ENCODE measurements around the gene LIPC.

Gene LIPC

DNA sequence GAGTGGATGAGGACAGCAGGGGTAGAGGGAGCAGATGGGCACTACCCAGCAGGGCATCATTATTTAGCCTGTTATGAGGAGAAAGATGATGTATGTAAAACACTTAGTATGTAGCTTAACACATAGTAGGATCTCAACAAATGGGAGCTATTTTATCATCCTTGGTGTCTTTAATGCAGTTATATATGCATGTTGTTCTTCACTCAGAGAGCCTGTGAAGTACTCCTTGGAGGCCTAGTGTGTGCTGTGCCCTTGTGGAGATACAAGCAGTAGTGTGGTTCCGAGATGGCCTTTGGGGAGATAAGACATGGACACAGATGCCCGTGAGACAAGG, 124.2 kb downstream of the LIPC start:
- in situ Hi-C loops (cut with MboI; ENCODE audit: low pct_unique_long_range_greater_than_20kb, low sequenced_read_pairs), result no loop called here
- DNase-seq, result no peak

- in situ Hi-C loops (cut with MboI; ENCODE audit: low pct_unique_long_range_greater_than_20kb, low sequenced_read_pairs), result no loop called here
Measured at GRCh38 chr15:58556541-58556940, 124.8 kb downstream of the LIPC start.

DNA sequence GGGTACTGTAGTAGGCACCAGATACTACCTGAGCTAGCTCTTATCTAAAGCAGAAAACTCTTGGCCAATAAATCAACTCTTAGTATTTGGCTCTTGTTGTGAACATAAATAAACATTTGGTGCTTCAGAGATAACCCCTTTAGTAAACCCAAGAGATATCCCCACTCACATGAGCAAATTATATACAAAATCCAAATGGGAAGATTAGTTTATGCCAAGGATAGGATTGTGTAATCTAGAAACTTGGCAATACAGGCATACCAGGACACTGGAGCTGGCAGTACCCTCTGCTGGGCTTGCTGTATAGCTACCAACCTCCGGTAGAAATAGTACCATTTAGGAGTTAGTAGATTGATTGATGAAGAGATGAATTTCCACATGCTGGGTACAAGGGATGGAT, 127.0 kb downstream of the LIPC start:
- in situ Hi-C loops (cut with MboI; ENCODE audit: low pct_unique_long_range_greater_than_20kb, low sequenced_read_pairs), result no loop called here
- DNase-seq, result no peak

More at GRCh38 chr15:58556541-58556940, 124.8 kb downstream of the LIPC start:
- DNase-seq, result no peak

DNA sequence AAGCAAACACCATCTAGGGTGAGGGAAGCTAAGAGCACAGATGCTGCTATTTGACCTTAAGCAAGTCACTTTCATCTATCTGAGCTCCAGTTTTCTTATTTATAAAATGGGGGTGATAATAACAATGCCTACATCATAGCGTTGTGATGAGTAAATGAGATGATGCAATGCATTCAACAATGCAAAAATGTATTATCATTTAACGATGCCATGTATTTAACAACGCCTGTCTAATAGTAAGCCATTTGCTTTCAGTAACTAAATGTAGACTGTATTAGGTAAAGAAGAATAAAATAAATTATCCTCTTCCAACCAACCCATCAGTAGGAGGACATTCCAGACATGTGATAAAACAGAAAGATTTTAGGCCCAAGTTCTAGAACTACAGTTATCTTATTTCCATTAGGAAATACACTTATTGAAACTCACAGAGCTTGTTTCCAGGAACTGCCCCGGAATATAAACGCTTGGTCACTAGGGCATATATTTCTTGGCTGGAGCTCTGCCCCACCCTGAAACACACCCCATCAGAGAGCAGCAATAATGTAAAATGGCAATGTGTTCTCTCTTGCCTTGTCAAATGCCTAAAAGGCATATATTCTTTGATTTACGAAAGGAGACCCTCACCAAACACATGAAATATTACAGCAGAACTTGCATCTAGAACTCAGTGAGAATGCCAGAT, 128.3 kb downstream of the LIPC start:
- DNase-seq, result no peak

GRCh38 chr15:58561321-58561720, 129.5 kb downstream of the LIPC start:
- DNase-seq, result no peak
- in situ Hi-C loops (cut with MboI; ENCODE audit: low pct_unique_long_range_greater_than_20kb, low sequenced_read_pairs), result no loop called here

More for the DNA sequence above, 128.3 kb downstream of the LIPC start:
- in situ Hi-C loops (cut with MboI; ENCODE audit: low pct_unique_long_range_greater_than_20kb, low sequenced_read_pairs), result no loop called here

DNA sequence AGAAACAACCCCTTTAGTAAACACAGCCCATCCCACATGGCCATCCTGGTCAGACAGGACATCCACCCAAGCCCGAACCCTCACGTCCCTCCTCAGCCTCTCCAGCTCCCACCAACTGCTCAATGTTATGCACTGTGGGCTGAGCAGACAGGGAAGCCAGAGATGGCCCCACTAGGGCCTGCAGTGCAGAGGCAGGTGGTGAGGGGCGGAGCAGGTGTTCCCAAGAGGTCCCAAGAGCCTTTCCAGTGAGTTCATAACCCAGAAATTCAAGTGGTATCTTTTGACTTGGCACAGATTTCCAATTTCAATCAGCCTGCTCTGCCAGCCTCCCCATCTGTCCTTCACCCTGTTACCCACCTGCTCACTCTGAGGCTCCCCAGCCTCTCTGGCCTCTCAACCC, 130.3 kb downstream of the LIPC start:
- in situ Hi-C loops (cut with MboI; ENCODE audit: low pct_unique_long_range_greater_than_20kb, low sequenced_read_pairs), result no loop called here
- DNase-seq, result no peak

GRCh38 chr15:58564981-58565380, 133.2 kb downstream of the LIPC start:
- DNase-seq, result no peak
- in situ Hi-C loops (cut with MboI; ENCODE audit: low pct_unique_long_range_greater_than_20kb, low sequenced_read_pairs), result no loop called here

DNA sequence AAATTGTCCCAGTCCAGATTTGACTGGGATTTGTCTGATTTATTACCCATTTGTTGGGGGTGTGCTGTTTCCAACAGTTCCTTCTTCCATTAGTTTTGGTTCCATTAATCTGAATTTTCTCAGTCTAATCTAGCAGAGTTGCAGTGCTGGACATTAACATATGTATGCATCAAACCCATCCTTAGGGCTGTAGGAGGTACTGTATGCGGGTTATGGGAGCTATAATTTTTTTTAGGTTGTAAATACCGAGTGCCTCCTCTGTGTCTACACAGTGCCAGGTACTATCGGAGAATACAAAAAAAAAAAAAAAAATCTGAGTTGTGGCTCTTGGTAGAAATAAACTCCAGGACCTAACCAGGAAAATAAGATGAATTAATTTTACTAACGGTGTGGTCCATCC, 133.8 kb downstream of the LIPC start:
- no peak for DNase-seq
- in situ Hi-C loops (cut with MboI; ENCODE audit: low pct_unique_long_range_greater_than_20kb, low sequenced_read_pairs), result no loop called here

DNA sequence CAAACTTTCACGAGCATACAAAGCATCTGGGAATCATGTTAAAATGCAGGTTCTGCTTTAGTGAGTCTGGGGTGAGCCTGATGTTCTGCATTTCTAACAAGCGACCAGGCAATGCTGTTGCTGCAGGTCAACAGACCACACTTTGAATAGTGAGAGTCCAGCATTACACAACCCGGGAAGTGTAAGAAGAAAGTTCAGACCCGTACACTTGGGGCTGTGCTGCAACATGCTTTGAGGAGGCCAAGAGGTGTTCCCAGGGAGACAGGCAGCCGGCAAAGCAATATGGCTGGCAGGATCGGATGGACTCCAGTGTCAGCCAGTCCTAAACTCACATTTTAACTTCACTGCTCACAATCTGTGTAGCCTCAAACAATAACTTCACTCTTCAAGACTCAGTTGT, 134.2 kb downstream of the LIPC start:
- in situ Hi-C loops (cut with MboI; ENCODE audit: low pct_unique_long_range_greater_than_20kb, low sequenced_read_pairs), result no loop called here
- DNase-seq, result no peak

- peak; percentile 90 for DNase-seq
- in situ Hi-C loops (cut with MboI; ENCODE audit: low pct_unique_long_range_greater_than_20kb, low sequenced_read_pairs), result no loop called here
Measured at GRCh38 chr15:58568157-58568571, 136.4 kb downstream of the LIPC start.

DNA sequence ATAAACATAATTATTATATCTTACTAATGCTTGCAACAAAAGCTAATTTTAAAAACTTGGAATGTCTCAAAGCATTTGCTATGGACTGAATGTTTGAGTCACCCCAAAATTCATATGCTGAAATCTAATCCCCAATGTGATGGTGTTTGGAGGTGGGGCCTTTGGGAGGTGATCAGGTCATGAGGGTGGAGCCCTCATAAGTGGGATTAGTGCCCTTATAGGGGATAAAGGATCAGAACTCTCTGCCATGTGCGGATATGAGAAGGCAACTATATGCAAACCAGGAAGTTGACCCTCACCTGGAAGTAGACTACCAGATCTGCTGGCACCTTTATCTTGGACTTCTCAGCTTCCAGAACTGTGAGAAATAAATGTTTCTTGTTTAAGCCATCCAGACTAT, 137.7 kb downstream of the LIPC start:
- in situ Hi-C loops (cut with MboI; ENCODE audit: low pct_unique_long_range_greater_than_20kb, low sequenced_read_pairs), result no loop called here
- DNase-seq, result no peak

GRCh38 chr15:58571491-58571890, 139.7 kb downstream of the LIPC start:
- no peak for DNase-seq
- in situ Hi-C loops (cut with MboI; ENCODE audit: low pct_unique_long_range_greater_than_20kb, low sequenced_read_pairs), result no loop called here

- in situ Hi-C loops (cut with MboI; ENCODE audit: low pct_unique_long_range_greater_than_20kb, low sequenced_read_pairs), result no loop called here
- no peak for DNase-seq
Measured at GRCh38 chr15:58572521-58572920, 140.7 kb downstream of the LIPC start.

DNA sequence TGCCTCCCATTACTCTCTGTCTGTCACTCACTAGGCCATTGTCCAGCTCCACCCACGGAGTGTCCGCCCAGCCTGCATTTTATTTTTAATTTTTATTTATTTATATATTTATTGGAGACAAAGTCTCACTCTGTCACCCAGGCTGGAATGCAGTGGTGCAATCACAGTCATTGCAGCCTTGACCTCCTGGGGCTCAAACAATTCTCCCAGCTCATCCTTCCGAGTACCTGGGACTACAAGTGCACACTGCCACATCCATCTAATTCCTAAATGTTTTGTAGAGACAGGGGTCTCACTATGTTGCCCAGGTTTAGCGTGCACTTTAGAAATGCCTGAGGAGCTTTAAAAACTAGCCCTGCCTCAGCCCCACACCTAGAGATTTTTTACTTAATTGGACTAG, 141.5 kb downstream of the LIPC start:
- in situ Hi-C loops (cut with MboI; ENCODE audit: low pct_unique_long_range_greater_than_20kb, low sequenced_read_pairs), result no loop called here
- no peak for DNase-seq

DNA sequence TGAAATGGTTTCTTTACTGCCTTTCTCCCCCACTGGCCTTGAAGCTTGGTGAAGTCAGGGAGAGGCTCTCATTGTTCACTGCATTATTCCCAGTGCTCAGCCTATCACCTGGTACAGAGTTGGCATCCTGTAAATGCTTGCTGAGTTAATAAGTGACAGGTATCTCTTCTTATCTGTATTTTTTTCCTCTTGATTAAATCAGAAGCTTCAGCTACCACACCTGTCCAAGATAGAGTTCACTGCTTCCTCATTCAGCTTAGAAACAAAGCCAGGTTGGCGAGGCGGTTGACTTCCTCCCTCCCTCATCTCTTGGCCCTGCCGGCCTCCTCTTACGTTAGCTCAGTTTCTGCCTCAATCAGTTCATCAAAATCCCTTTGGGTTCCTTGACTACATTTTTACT, 142.8 kb downstream of the LIPC start:
- in situ Hi-C loops (cut with MboI; ENCODE audit: low pct_unique_long_range_greater_than_20kb, low sequenced_read_pairs), result no loop called here
- peak; percentile 48 for DNase-seq

- in situ Hi-C loops (cut with MboI; ENCODE audit: low pct_unique_long_range_greater_than_20kb, low sequenced_read_pairs), result no loop called here
Measured at GRCh38 chr15:58575045-58575786, 143.4 kb downstream of the LIPC start.

GRCh38 chr15:58576657-58577056, 144.9 kb downstream of the LIPC start:
- DNase-seq, result no peak
- in situ Hi-C loops (cut with MboI; ENCODE audit: low pct_unique_long_range_greater_than_20kb, low sequenced_read_pairs), result no loop called here

More at GRCh38 chr15:58575045-58575786, 143.4 kb downstream of the LIPC start:
- DNase-seq, result no peak

DNA sequence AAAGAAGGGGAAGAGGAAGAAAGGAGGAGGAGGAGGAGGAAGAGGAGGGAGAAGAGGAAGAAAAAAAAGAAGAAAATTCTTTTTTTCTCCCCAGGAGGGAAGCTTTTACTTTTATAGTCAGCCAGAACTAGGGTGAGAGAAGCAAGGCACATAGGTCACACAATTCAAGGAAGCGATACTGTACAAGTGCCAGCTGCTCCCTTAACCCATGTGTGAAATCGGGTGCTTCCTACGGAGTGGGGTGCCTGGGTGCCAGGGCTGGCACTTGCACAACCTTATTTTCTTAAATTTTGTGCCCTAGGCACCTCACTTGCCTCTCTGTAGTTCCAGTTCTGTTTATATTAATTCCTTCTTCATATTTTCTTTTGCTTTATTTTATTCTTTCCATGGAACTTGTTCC, 150.4 kb downstream of the LIPC start:
- no peak for DNase-seq
- in situ Hi-C loops (cut with MboI; ENCODE audit: low pct_unique_long_range_greater_than_20kb, low sequenced_read_pairs), result no loop called here

- no peak for DNase-seq
- in situ Hi-C loops (cut with MboI; ENCODE audit: low pct_unique_long_range_greater_than_20kb, low sequenced_read_pairs), result no loop called here
Measured at GRCh38 chr15:58583171-58583908, 151.5 kb downstream of the LIPC start.

DNA sequence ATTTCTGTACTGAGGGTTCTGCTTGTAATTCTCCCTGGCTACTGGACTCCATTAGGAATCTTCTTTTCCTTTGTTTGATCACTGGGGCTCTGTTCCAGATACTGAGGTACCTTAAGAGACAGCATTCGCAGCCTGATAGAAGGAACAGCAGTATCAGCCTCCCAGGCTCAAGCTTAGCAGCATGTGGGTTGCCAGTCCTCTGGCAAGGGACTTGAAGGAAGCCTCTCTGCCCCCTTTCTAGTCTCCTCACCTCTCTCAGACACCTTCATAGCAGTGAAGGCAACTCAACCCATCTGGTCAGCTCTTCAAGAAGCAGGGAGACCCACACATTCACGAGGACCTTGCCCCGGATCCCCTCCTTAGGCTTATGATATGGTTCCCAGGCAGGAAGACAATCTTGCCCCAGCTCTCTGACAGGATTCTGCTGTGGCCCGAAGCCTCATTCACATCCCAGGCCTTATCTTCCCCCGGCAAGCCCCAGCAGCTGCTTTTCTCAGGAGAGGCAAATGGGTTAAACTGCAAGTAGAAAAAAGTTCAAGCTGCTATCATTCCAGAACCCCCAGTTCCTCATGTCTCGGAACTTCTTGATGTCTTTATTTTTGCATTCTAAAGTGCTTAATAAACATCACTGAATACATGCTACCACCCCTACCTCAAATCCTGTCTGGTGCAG, 153.1 kb downstream of the LIPC start:
- in situ Hi-C loops (cut with MboI; ENCODE audit: low pct_unique_long_range_greater_than_20kb, low sequenced_read_pairs), result no loop called here
- DNase-seq, result peak; percentile 25
